ENCODE results near the gene DNAJC7.

DNAJC7 gene

DNA sequence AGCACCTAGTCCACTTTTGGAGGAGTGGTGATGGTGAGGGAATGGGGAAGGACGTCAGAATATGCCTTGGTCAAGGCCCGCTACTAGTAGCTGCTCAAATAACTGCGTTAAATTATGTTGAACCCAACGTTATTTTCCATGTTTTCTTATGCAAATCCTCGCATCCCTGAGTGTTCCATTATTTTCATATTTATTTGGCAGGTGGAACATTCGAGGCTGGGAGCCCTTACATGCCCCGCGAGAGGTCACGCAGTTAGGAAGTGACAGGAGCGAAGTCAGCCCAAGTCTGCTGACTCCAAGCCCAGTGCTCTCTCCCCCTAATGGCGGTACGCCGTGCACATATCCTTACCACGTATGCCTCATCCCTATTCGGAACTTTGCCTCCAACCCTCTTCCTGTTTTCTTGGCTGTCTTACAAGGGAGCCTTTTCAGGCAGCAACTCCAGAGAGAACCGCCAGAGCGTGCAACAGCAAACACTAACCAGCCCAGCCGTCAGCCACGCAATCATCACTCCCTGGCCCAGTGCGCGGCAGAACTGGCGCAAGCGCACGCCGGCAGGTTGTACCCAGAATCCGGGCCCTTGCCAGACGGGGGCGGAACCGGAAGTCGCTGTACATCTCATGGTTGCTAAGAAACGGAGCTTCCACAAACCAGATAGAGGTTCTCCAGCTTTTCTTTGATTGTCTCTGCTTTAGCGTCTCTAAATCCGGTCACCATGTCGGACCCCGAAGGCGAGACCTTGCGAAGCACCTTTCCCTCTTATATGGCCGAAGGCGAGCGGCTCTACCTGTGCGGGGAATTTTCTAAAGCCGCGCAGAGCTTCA lies 87.0 kb downstream of the DNAJC7 start, which contains the start of gene ODAD4:
TSS of gene ODAD4 (plus strand) at position 609 of the 824 bp plus-strand sequence. CDS start at position 716, 107 bp downstream.
- peak within 1 kb of the TSS; percentile 54 for H3K4me3 ChIP-seq (ENCODE audit: insufficient read depth, low read depth, low read length, poor library complexity, severe bottlenecking)
- H3K27me3 ChIP-seq (replicated peaks; ENCODE audit: control insufficient read depth, insufficient read depth, low read length, poor library complexity, severe bottlenecking): no peaks in the 10 kb centered on the region
- peak; percentile 92 to 95 (median 94) for DNase-seq
- H3K4me1 ChIP-seq (ENCODE audit: control insufficient read depth, insufficient read depth, low read length, poor library complexity, severe bottlenecking): peaks cover 5% of the 10 kb centered on the region
- H3K9me3 ChIP-seq (ENCODE audit: control insufficient read depth, low read length): no peaks in the 10 kb centered on the region
- H3K27ac ChIP-seq (ENCODE audit: insufficient read depth, low read length, poor library complexity, severe bottlenecking): peak within 1 kb of the TSS; percentile 84
- H3K36me3 ChIP-seq (ENCODE audit: control insufficient read depth, insufficient read depth, low read length): no peaks in the 10 kb centered on the region

DNA sequence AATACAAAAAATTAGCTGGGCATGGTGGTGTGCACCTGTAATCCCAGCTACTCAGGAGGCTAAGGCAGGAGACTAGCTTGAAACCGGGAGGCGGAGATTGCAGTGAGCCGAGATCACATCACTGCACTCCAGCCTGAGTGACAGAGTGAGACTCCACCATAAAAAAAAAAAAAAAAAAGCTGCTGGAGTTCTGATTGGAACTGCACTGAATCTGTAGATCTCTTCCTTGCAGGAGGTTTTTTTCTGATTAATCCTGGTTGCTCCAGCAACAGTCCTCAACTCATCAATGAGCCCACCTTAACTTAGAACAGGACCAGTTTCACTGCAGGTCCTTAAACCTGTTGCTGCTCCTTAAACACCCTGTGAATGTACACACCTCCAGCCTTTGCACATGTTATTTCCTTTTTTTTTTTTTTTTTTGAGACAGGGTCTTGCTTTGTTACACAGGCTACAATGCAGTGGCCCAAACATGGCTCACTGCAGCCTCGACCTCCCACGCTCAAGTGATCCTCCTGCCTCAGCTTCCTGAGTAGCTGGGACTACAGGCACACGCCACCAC lies 88.5 kb downstream of the DNAJC7 start:
- no peak for DNase-seq
- Histone ChIP-seq H3K4me3 (ENCODE audit: insufficient read depth, low read depth, low read length, poor library complexity, severe bottlenecking) (no peak overlapping the region), H3K4me1 (ENCODE audit: control insufficient read depth, insufficient read depth, low read length, poor library complexity, severe bottlenecking) (peaks cover 5% of the 10 kb centered on the region), H3K27me3 (replicated peaks; ENCODE audit: control insufficient read depth, insufficient read depth, low read length, poor library complexity, severe bottlenecking) (no peaks in the 10 kb centered on the region), H3K9me3 (ENCODE audit: control insufficient read depth, low read length) (no peaks in the 10 kb centered on the region), H3K27ac (ENCODE audit: insufficient read depth, low read length, poor library complexity, severe bottlenecking) (no peak overlapping the region), H3K36me3 (ENCODE audit: control insufficient read depth, insufficient read depth, low read length) (no peaks in the 10 kb centered on the region)
